B cell (primary cell): Measurements from ENCODE around the gene PAK6. TPM values are rescaled to one million over a fixed set of nuclear protein-coding genes. Genes with fewer than 3 reads are reported as not detected.

Experiments
- ATAC-seq: fragments of 200-7000 bp; cut with Tn5 transposase; one replicate; pipeline ENCODE4 v1.10.0; 2021; ENCODE audit warnings: low read depth, mild to moderate bottlenecking, moderate number of reproducible peaks, moderate library complexity
- CTCF ChIA-PET: fragments of 350-600 bp; sonication (Branson Sonifier 250); formaldehyde crosslinking; loops from one replicate; lab custom pipeline; 2021; ENCODE audit warnings: antibody characterized with exemption, inconsistent platforms; lab: Charles Lee
- POLR2A ChIA-PET: fragments of 350-600 bp; sonication (Branson Sonifier 250); formaldehyde crosslinking; loops from one replicate; lab custom pipeline; 2021; ENCODE audit warnings: antibody characterized with exemption; lab: Charles Lee
- DNase-seq: peaks from one replicate; pipeline ENCODE4 v3.0.0; 2013
- H2AFZ ChIP-seq: 2 replicates; pipeline ENCODE4 v1.6.1; 2012; ENCODE audit warnings: mild to moderate bottlenecking, low read depth, low read length; ENCODE audit not compliant: insufficient read depth, poor library complexity, severe bottlenecking
- H3K27ac ChIP-seq, 2 donors: 1 replicate in 1 of 2; 2 replicates in 1 of 2; pipeline ENCODE4 v1.5.1; 2012 to 2013; ENCODE audit warnings: low read length in 2 of 2, mild to moderate bottlenecking in 2 of 2, moderate library complexity in 1 of 2
- H3K27me3 ChIP-seq, 4 experiments: fragments of 200-600 bp in 1 of 4; sonication (generic) in 1 of 4; replicated peaks in 1 of 4; 1 replicate in 2 of 4; 2 replicates in 2 of 4; pipeline versions ENCODE4 v1.6.1 to v1.7.0; 2013 to 2016; ENCODE audit warnings: low read length in 3 of 4, mild to moderate bottlenecking in 2 of 4, mixed read lengths in 1 of 4, moderate library complexity in 1 of 4; ENCODE audit not compliant: insufficient read depth in 4 of 4, control insufficient read depth in 3 of 4; ENCODE audit errors: control extremely low read depth in 1 of 4
- H3K36me3 ChIP-seq, 2 experiments: replicated peaks in 1 of 2; 1 replicate in 1 of 2; 2 replicates in 1 of 2; pipeline versions ENCODE4 v1.6.1 to v1.7.1; 2013; ENCODE audit warnings: low read length in 1 of 2; ENCODE audit not compliant: insufficient read depth in 2 of 2, control insufficient read depth in 1 of 2; ENCODE audit errors: control extremely low read depth in 1 of 2, extremely low read depth in 1 of 2
- H3K4me1 ChIP-seq, 2 donors: fragments of 200-600 bp in 1 of 2; sonication (generic) in 1 of 2; 1 replicate in 1 of 2; 2 replicates in 1 of 2; pipeline versions ENCODE4 v1.5.1 to v1.6.1; 2013 to 2017; ENCODE audit warnings: low read length in 2 of 2; ENCODE audit not compliant: control insufficient read depth in 2 of 2, insufficient read depth in 2 of 2
- H3K4me2 ChIP-seq: replicated peaks from 2 replicates; pipeline ENCODE3; 2012; ENCODE audit warnings: mild to moderate bottlenecking, low read depth, low read length; ENCODE audit not compliant: poor library complexity, severe bottlenecking
- H3K4me3 ChIP-seq, 5 experiments: fragments of 200-600 bp in 1 of 5; sonication (generic) in 1 of 5; 1 replicate in 3 of 5; 2 replicates in 2 of 5; pipeline versions ENCODE4 v1.5.1 to v1.7.0; 2011 to 2016; ENCODE audit warnings: low read length in 4 of 5, mild to moderate bottlenecking in 4 of 5, low read depth in 2 of 5, control low read depth in 1 of 5, moderate library complexity in 1 of 5; ENCODE audit not compliant: insufficient read depth in 1 of 5; ENCODE audit errors: control extremely low read depth in 1 of 5, extremely low read depth in 1 of 5
- H3K79me2 ChIP-seq: fragments of 200-600 bp; sonication (generic); one replicate; pipeline ENCODE4 v1.6.0; 2016; ENCODE audit warnings: low read length; ENCODE audit not compliant: control insufficient read depth, insufficient read depth
- H3K9ac ChIP-seq: fragments of 200-600 bp; sonication (generic); 2 replicates; pipeline ENCODE4 v1.6.1; 2017; ENCODE audit warnings: mild to moderate bottlenecking, low read length, moderate library complexity
- H3K9me3 ChIP-seq, 3 donors: one replicate each; pipeline versions ENCODE4 v1.6.1 to v1.7.1; 2013; ENCODE audit warnings: low read length in 2 of 3; ENCODE audit not compliant: control insufficient read depth in 2 of 3, insufficient read depth in 1 of 3; ENCODE audit errors: control extremely low read depth in 1 of 3
- H4K20me1 ChIP-seq: 2 replicates; pipeline ENCODE4 v1.6.0; 2012; ENCODE audit warnings: mild to moderate bottlenecking, low read length; ENCODE audit not compliant: insufficient read depth, control insufficient read depth, poor library complexity, severe bottlenecking
- H3K27ac Mint-ChIP-seq: one replicate; pipeline ENCODE4 v1.8.0; 2021; ENCODE audit warnings: mixed read lengths
- H3K27me3 Mint-ChIP-seq: one replicate; pipeline ENCODE4 v1.8.0; 2021; ENCODE audit warnings: mixed read lengths
- H3K4me1 Mint-ChIP-seq: one replicate; pipeline ENCODE4 v1.8.0; 2021; ENCODE audit warnings: mixed read lengths
- H3K4me3 Mint-ChIP-seq: one replicate; pipeline ENCODE4 v1.8.0; 2021; ENCODE audit warnings: mixed read lengths
- H3K9me3 Mint-ChIP-seq: one replicate; pipeline ENCODE4 v1.8.0; 2022; ENCODE audit warnings: mixed read lengths; ENCODE audit not compliant: insufficient read depth
- CTCF ChIP-seq: fragments of 200-600 bp; IDR thresholded peaks from one replicate; pipeline ENCODE4 v1.8.0; 2022; ENCODE audit warnings: antibody characterized with exemption, mild to moderate bottlenecking
- EZH2 ChIP-seq: IDR thresholded peaks from 2 replicates; pipeline ENCODE4 v1.6.1; 2012; ENCODE audit warnings: borderline replicate concordance, low read depth, mild to moderate bottlenecking, moderate library complexity, low read length; ENCODE audit not compliant: insufficient read depth, poor library complexity, severe bottlenecking
- WGBS: methylation state at CpG from one replicate; pipeline ENCODE4 v1.1.5; 2013; ENCODE audit warnings: missing lambda C conversion rate; ENCODE audit not compliant: insufficient coverage; 5-methylcytosine and 5-hydroxymethylcytosine counted together
- intact Hi-C: fragments of 100-400 bp; cut with micrococcal nuclease; formaldehyde crosslinking; loops from one replicate; pipeline ENCODE4 v1.10.0; 2022
- polyA plus RNA-seq: library from polyadenylated mRNA; depleted of rRNA; stranded (reverse); fragments of >200 nt; gene quantifications from 2 replicates; pipeline ENCODE4 v1.2.3, GENCODE V29; 2012
- total RNA-seq, 2 donors: library from RNA; stranded (reverse); fragments of 120-200 nt in 1 of 2; gene quantifications; 1 replicate in 1 of 2; 2 replicates in 1 of 2; pipeline versions ENCODE4 v1.2.3 to v1.2.4, GENCODE V29; 2013 to 2022

PAK6 gene
- total and polyA plus RNA-seq, 2 donors (not counting 1 experiment from before 2014, with no cell fraction given): 0.45 to 1.2 TPM

- H3K9me3 ChIP-seq: no peaks in the 10 kb centered on the region
- H3K36me3 ChIP-seq: no peaks in the 10 kb centered on the region
- intact Hi-C loops: no loop called here
- ChIA-PET CTCF (interaction anchor here (0.7 to 2.9 kb wide), 6 partner anchors 13 to 284 kb away, joined by 3 to 9 read pairs (median 4); partner anchors contain the start of gene GPR176), POLR2A (interaction anchor here (0.7 kb wide), 1 partner anchor 97 kb away, joined by 4 read pairs; no protein-coding TSS in a partner anchor)
- H3K27ac Mint-ChIP-seq: no peak overlapping the region
- H3K9ac ChIP-seq: no peak overlapping the region
- H3K4me2 ChIP-seq: no peak overlapping the region
- DNase-seq (no peak), ATAC-seq (no peak)
- no peak overlapping the region for H2AFZ ChIP-seq
- WGBS: no CpG with 5 or more reads among the region's 1 CpG
- TF ChIP-seq CTCF: no peak
- H3K4me1 ChIP-seq: no peaks in the 10 kb centered on the region
- H4K20me1 ChIP-seq: no peaks in the 10 kb centered on the region
- H3K27me3 ChIP-seq: no peaks in the 10 kb centered on the region
- no peaks in the 10 kb centered on the region for H3K9me3 Mint-ChIP-seq
- H3K27ac ChIP-seq: no peak overlapping the region
- no peaks in the 10 kb centered on the region for H3K27me3 Mint-ChIP-seq
- H3K4me3 Mint-ChIP-seq: no peak overlapping the region
- H3K79me2 ChIP-seq: no peaks in the 10 kb centered on the region
- H3K4me3 ChIP-seq: no peak overlapping the region
- H3K4me1 Mint-ChIP-seq: no peaks in the 10 kb centered on the region
Observed at GRCh38 chr15:40204100-40204499, 34.8 kb upstream of the PAK6 start.

GRCh38 chr15:40217166-40217824, 21.6 kb upstream of the PAK6 start:
- no peaks in the 10 kb centered on the region for H3K9me3 ChIP-seq
- Mint-ChIP-seq H3K4me3 (no peak overlapping the region), H3K4me1 (no peaks in the 10 kb centered on the region), H3K9me3 (no peaks in the 10 kb centered on the region), H3K27ac (no peak overlapping the region), H3K27me3 (no peaks in the 10 kb centered on the region)
- no peaks in the 10 kb centered on the region for H3K4me1 ChIP-seq
- DNase-seq: peak; percentile 85
- H3K79me2 ChIP-seq: no peaks in the 10 kb centered on the region
- CTCF ChIA-PET: interaction anchor here (0.7 to 8.4 kb wide), 52 partner anchors 10 to 429 kb away, joined by 3 to 350 read pairs (median 4); partner anchors contain the start of genes BMF, BUB1B, INAFM2 and PAK6
- TF ChIP-seq EZH2 (no peak), CTCF (peak; percentile 95)
- no peak overlapping the region for H3K4me3 ChIP-seq
- H3K27ac ChIP-seq: no peak overlapping the region
- WGBS: 100% methylated on average over 2 of the region's 6 CpGs
- H4K20me1 ChIP-seq: no peaks in the 10 kb centered on the region
- H3K27me3 ChIP-seq: no peaks in the 10 kb centered on the region
- ATAC-seq: peak; percentile 96
- peaks cover 0 to 3% of the 10 kb centered on the region in 2 experiments for H3K36me3 ChIP-seq
- H3K9ac ChIP-seq: no peak overlapping the region
- intact Hi-C loops: loop anchor here (1.0 to 5.0 kb wide), 4 partner anchors 57 to 172 kb away; partner anchors contain the start of gene BMF
- H3K4me2 ChIP-seq: no peak overlapping the region
- POLR2A ChIA-PET: interaction anchor here (0.7 kb wide), 1 partner anchor 59 kb away, joined by 4 read pairs; no protein-coding TSS in a partner anchor
- no peak overlapping the region for H2AFZ ChIP-seq
